Measurements from ENCODE around the gene WDR6. TPM values are rescaled to one million over a fixed set of nuclear protein-coding genes. Genes with fewer than 3 reads are reported as not detected.

WDR6 gene
- total RNA-seq, 1 donor: 98.4 TPM

DNA sequence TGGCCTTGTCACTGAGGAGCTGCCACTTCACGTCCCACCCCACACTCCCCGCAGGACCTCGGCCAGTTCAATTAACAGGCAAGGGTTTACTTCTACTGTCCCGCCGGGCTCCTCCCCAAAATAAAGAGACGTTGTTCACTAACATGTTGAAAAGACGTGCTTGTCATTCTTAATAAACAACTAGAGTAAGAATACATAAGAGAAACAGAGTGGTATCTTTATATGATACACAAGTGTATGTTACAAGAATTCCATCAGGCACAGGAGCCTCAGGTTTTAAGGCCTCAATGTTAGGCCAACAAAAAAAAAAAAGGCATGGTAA is 22.3 kb downstream of the WDR6 start:
- Histone ChIP-seq H3K4me3 (ENCODE audit: insufficient read depth, low read length) (peak overlapping the region; percentile 92), H3K4me2 (ENCODE audit: insufficient read depth, low read length) (peak overlapping the region; percentile 89), H3K79me2 (ENCODE audit: insufficient read depth, low read length) (peaks cover 49% of the 10 kb centered on the region), H3K36me3 (ENCODE audit: insufficient read depth, low read length) (peaks cover 74% of the 10 kb centered on the region), H3K27me3 (ENCODE audit: insufficient read depth, low read length) (no peaks in the 10 kb centered on the region), H3K9me3 (ENCODE audit: low read depth, low read length) (no peaks in the 10 kb centered on the region), H3K27ac (ENCODE audit: low read depth, low read length) (peak overlapping the region; percentile 89), H3K4me1 (ENCODE audit: insufficient read depth, low read length) (peaks cover 36% of the 10 kb centered on the region), H2AFZ (ENCODE audit: low read length) (peak overlapping the region; percentile 80), H4K20me1 (ENCODE audit: insufficient read depth, low read length) (peaks cover 10% of the 10 kb centered on the region)
- DNase-seq (ENCODE audit: insufficient read length, low spot score, missing footprints): no peak
- TF ChIP-seq, protein P1, sequence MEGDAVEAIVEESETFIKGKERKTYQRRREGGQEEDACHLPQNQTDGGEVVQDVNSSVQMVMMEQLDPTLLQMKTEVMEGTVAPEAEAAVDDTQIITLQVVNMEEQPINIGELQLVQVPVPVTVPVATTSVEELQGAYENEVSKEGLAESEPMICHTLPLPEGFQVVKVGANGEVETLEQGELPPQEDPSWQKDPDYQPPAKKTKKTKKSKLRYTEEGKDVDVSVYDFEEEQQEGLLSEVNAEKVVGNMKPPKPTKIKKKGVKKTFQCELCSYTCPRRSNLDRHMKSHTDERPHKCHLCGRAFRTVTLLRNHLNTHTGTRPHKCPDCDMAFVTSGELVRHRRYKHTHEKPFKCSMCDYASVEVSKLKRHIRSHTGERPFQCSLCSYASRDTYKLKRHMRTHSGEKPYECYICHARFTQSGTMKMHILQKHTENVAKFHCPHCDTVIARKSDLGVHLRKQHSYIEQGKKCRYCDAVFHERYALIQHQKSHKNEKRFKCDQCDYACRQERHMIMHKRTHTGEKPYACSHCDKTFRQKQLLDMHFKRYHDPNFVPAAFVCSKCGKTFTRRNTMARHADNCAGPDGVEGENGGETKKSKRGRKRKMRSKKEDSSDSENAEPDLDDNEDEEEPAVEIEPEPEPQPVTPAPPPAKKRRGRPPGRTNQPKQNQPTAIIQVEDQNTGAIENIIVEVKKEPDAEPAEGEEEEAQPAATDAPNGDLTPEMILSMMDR (IDR thresholded peaks at IDR 0.05; ENCODE audit: extremely low read depth, low read depth, low read length): no peak

DNA sequence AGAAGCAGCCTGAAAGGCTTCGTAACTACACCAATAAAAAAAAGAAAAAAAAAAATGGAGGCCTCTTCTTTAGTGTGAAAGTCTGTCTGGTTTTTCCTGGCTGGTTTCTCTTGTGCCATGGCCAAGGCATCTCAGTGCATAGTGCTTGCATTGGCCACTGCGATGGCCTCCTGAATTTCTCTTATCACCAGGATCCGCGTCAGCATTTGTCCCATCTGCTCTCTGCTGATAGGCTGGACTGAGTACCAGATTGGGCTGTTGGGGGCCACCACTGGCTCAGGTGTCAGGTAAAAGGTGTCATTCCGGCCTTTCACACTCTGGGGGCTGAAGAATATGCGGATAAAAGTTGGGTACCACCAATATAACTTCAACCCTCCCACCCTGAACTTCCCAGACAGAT is 23.1 kb downstream of the WDR6 start:
- no peaks in the 10 kb centered on the region for H3K9me3 ChIP-seq (ENCODE audit: low read depth, low read length)

DNA sequence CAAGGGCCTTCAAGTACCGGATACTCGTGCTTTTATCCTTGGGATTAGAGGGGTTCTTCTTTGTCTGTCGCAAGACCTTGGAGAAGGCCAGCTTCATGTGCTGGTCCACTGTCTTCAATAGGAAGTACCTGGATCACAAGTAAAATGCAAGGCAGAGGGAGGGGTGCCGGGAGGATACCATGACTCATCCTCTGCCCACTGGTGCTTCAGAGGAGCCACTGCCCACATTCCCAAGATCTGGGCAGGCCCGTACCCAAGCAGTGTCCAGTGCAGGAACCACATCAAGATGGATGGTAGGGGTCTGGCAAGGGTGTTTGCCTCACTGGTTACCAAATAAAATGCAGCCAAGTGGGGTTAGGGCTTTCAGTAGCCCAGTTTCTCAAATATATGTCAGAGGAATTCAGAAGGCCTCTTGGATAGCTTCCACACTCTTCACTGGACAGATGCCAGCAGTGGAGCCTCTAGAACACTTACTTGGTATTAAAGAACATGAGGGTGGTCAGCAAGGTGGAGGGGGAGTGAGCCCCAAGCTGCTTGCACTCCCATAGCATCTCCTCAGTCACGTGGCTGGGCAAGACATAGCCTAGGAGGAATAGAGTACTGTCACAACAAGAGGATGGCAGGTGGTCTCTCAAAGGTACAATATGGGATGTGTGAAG is 25.6 kb downstream of the WDR6 start:
- Histone ChIP-seq H2AFZ (ENCODE audit: low read length) (no peak overlapping the region), H3K79me2 (ENCODE audit: insufficient read depth, low read length) (peaks cover 23% of the 10 kb centered on the region), H4K20me1 (ENCODE audit: insufficient read depth, low read length) (peaks cover 10% of the 10 kb centered on the region), H3K4me2 (ENCODE audit: insufficient read depth, low read length) (no peak overlapping the region), H3K27ac (ENCODE audit: low read depth, low read length) (peak overlapping the region; percentile 13), H3K27me3 (ENCODE audit: insufficient read depth, low read length) (no peaks in the 10 kb centered on the region), H3K9me3 (ENCODE audit: low read depth, low read length) (no peaks in the 10 kb centered on the region), H3K4me3 (ENCODE audit: insufficient read depth, low read length) (no peak overlapping the region), H3K4me1 (ENCODE audit: insufficient read depth, low read length) (peaks cover 26% of the 10 kb centered on the region), H3K36me3 (ENCODE audit: insufficient read depth, low read length) (peaks cover 66% of the 10 kb centered on the region)
- TF ChIP-seq, protein P1 (IDR thresholded peaks at IDR 0.05; ENCODE audit: extremely low read depth, low read depth, low read length): no peak
- DNase-seq (ENCODE audit: insufficient read length, low spot score, missing footprints): no peak

More for the DNA sequence above, 23.1 kb downstream of the WDR6 start:
- no peak for DNase-seq (ENCODE audit: insufficient read length, low spot score, missing footprints)
- no peak overlapping the region for H2AFZ ChIP-seq (ENCODE audit: low read length)
- no peaks in the 10 kb centered on the region for H3K27me3 ChIP-seq (ENCODE audit: insufficient read depth, low read length)
- H3K4me2 ChIP-seq (ENCODE audit: insufficient read depth, low read length): no peak overlapping the region
- peaks cover 45% of the 10 kb centered on the region for H3K79me2 ChIP-seq (ENCODE audit: insufficient read depth, low read length)
- no peak overlapping the region for H3K27ac ChIP-seq (ENCODE audit: low read depth, low read length)
- TF ChIP-seq, protein P1 (IDR thresholded peaks at IDR 0.05; ENCODE audit: extremely low read depth, low read depth, low read length): no peak
- H3K4me1 ChIP-seq (ENCODE audit: insufficient read depth, low read length): peaks cover 36% of the 10 kb centered on the region
- no peak overlapping the region for H3K4me3 ChIP-seq (ENCODE audit: insufficient read depth, low read length)
- H4K20me1 ChIP-seq (ENCODE audit: insufficient read depth, low read length): peaks cover 7% of the 10 kb centered on the region
- peaks cover 74% of the 10 kb centered on the region for H3K36me3 ChIP-seq (ENCODE audit: insufficient read depth, low read length)

DNA sequence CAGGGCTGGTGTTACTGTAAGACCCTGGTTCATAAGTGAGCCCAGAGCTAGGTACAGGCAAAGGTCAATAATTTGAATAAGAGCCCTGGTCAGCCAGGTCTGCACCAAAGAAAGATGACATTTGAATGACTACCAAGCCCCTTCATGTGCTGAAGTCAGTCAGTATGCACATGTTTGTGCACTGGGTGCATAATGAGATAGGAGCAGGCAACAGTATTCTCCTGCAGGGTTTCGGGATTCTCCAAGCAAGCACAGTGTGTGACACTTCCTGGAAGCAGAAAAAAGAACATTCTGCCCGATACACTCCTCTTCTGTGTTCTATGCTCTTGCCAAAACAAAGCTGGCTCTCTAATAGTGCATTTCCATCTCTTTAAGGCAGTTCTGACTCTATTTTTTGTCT is 27.5 kb downstream of the WDR6 start:
- TF ChIP-seq, protein P1 (IDR thresholded peaks at IDR 0.05; ENCODE audit: extremely low read depth, low read depth, low read length): no peak

More for the DNA sequence above, 27.5 kb downstream of the WDR6 start:
- H3K27ac ChIP-seq (ENCODE audit: low read depth, low read length): no peak overlapping the region
- H2AFZ ChIP-seq (ENCODE audit: low read length): no peak overlapping the region
- H3K4me2 ChIP-seq (ENCODE audit: insufficient read depth, low read length): no peak overlapping the region
- no peak for DNase-seq (ENCODE audit: insufficient read length, low spot score, missing footprints)
- no peaks in the 10 kb centered on the region for H3K27me3 ChIP-seq (ENCODE audit: insufficient read depth, low read length)
- H3K4me1 ChIP-seq (ENCODE audit: insufficient read depth, low read length): peaks cover 10% of the 10 kb centered on the region
- no peaks in the 10 kb centered on the region for H3K9me3 ChIP-seq (ENCODE audit: low read depth, low read length)
- no peak overlapping the region for H3K4me3 ChIP-seq (ENCODE audit: insufficient read depth, low read length)
- H3K79me2 ChIP-seq (ENCODE audit: insufficient read depth, low read length): peaks cover 8% of the 10 kb centered on the region
- peaks cover 76% of the 10 kb centered on the region for H3K36me3 ChIP-seq (ENCODE audit: insufficient read depth, low read length)
- H4K20me1 ChIP-seq (ENCODE audit: insufficient read depth, low read length): peaks cover 3% of the 10 kb centered on the region

Data from osteoblast (primary cell).